Mesothelial cell of epicardium (in vitro differentiated cells): ENCODE results near the gene TRIM41. TPM values are rescaled to one million over a fixed set of nuclear protein-coding genes. Genes with fewer than 3 reads are reported as not detected.
A peak's percentile ranks its signal among the peaks of the same experiment; 100 is the strongest.

Experiments used
- DNase-seq, 2 experiments: peaks; one replicate each; pipeline ENCODE4 v3.0.0; 2021; ENCODE audit warnings: low spot score in 2 of 2; ENCODE audit not compliant: unreplicated experiment in 2 of 2
- H3K27ac Mint-ChIP-seq: 2 replicates; pipeline ENCODE4 v1.8.0; 2021; ENCODE audit warnings: mixed read lengths
- H3K27me3 Mint-ChIP-seq: 2 replicates; pipeline ENCODE4 v1.8.0; 2021; ENCODE audit warnings: low read depth, mixed read lengths
- H3K36me3 Mint-ChIP-seq: 2 replicates; pipeline ENCODE4 v1.8.0; 2021; ENCODE audit warnings: mixed read lengths
- H3K4me1 Mint-ChIP-seq: 2 replicates; pipeline ENCODE4 v1.8.0; 2021; ENCODE audit warnings: mixed read lengths
- H3K4me3 Mint-ChIP-seq: 2 replicates; pipeline ENCODE4 v1.8.0; 2021; ENCODE audit warnings: mild to moderate bottlenecking, moderate library complexity, mixed read lengths
- H3K9me3 Mint-ChIP-seq: 2 replicates; pipeline ENCODE4 v1.8.0; 2021; ENCODE audit warnings: mixed read lengths
- CTCF ChIP-seq: fragments of 200-600 bp; sonication (generic); IDR thresholded peaks from one replicate; pipeline ENCODE4 v1.5.0; 2021; ENCODE audit warnings: antibody characterized with exemption; ENCODE audit not compliant: unreplicated experiment
- total RNA-seq: library from RNA; stranded (reverse); gene quantifications from 3 replicates; pipeline ENCODE4 v1.2.1, GENCODE V29; 2021

Gene TRIM41
- total RNA-seq, 1 donor from 2014 or later = 27.9 TPM

GRCh38 chr5:181241393-181241975 is 18.4 kb downstream of the TRIM41 start:
- TF ChIP-seq CTCF = no peak
- H3K9me3 Mint-ChIP-seq = no peaks in the 10 kb centered on the region
- peak overlapping the region; percentile 100 for H3K27ac Mint-ChIP-seq
- H3K36me3 Mint-ChIP-seq = peaks cover 37% of the 10 kb centered on the region
- DNase-seq = no peak
- peak overlapping the region; percentile 99 for H3K4me3 Mint-ChIP-seq
- H3K27me3 Mint-ChIP-seq = no peaks in the 10 kb centered on the region
- H3K4me1 Mint-ChIP-seq = peaks cover 34% of the 10 kb centered on the region

- Mint-ChIP-seq H3K4me3 (peak overlapping the region; percentile 99), H3K27ac (peak overlapping the region; percentile 100), H3K27me3 (no peaks in the 10 kb centered on the region), H3K36me3 (peaks cover 31% of the 10 kb centered on the region), H3K9me3 (no peaks in the 10 kb centered on the region), H3K4me1 (peaks cover 34% of the 10 kb centered on the region)
- DNase-seq = no peak
- TF ChIP-seq CTCF = no peak
Observed at GRCh38 chr5:181242031-181242451, 19.0 kb downstream of the TRIM41 start.

GRCh38 chr5:181243018-181243563 is 20.0 kb downstream of the TRIM41 start:
- Mint-ChIP-seq H3K27me3 (no peaks in the 10 kb centered on the region), H3K36me3 (peaks cover 24% of the 10 kb centered on the region), H3K4me3 (peak overlapping the region; percentile 99), H3K4me1 (peaks cover 40% of the 10 kb centered on the region), H3K27ac (peak overlapping the region; percentile 100), H3K9me3 (no peaks in the 10 kb centered on the region)
- no peak for TF ChIP-seq CTCF
- DNase-seq = peak in 1 of 2 experiments; percentile 61

GRCh38 chr5:181243564-181244343 is 20.7 kb downstream of the TRIM41 start, which contains the start of gene RACK1:
RACK1 (minus strand) TSS chr5:181243906; CDS start chr5:181243800, 106 bp downstream.
- Mint-ChIP-seq H3K27ac (peak within 1 kb of the TSS; percentile 100), H3K9me3 (no peaks in the 10 kb centered on the region), H3K4me1 (peaks cover 46% of the 10 kb centered on the region), H3K4me3 (peak within 1 kb of the TSS; percentile 99), H3K36me3 (peaks cover 20% of the 10 kb centered on the region), H3K27me3 (no peaks in the 10 kb centered on the region)
- no peak for TF ChIP-seq CTCF
- peak; percentile 83 to 89 for DNase-seq

- no peak for DNase-seq
- Mint-ChIP-seq H3K27ac (peak overlapping the region; percentile 99), H3K4me3 (peak overlapping the region; percentile 90), H3K27me3 (no peaks in the 10 kb centered on the region), H3K4me1 (peaks cover 50% of the 10 kb centered on the region), H3K9me3 (no peaks in the 10 kb centered on the region), H3K36me3 (peaks cover 12% of the 10 kb centered on the region)
- no peak for TF ChIP-seq CTCF
Observed at GRCh38 chr5:181245427-181246275, 22.6 kb downstream of the TRIM41 start.
